Lung (tissue), 12 donors: Measurements from ENCODE around the gene RTBDN. TPM values are rescaled to one million over a fixed set of nuclear protein-coding genes. Genes with fewer than 3 reads are reported as not detected.
A peak's percentile ranks its signal among the peaks of the same experiment; 100 is the strongest.

Experiments
- ATAC-seq: fragments of 200-7000 bp; cut with Tn5 transposase; one replicate; pipeline ENCODE4 v1.9.1; 2020; ENCODE audit warnings: moderate number of reproducible peaks; ENCODE audit not compliant: insufficient read depth, low FRiP score
- DNase-seq, 3 donors: peaks; one replicate each; pipeline ENCODE4 v3.0.0-alpha.2; 2013 to 2017
- H3K27ac ChIP-seq, 2 donors: one replicate each; pipeline ENCODE4 v1.5.1; 2013; ENCODE audit warnings: mild to moderate bottlenecking in 2 of 2, moderate library complexity in 2 of 2, control low read depth in 1 of 2, inconsistent platforms in 1 of 2, low read depth in 1 of 2, low read length in 1 of 2
- H3K27me3 ChIP-seq, 3 donors: one replicate each; pipeline ENCODE4 v1.5.1; 2013; ENCODE audit warnings: low read length in 2 of 3; ENCODE audit not compliant: control insufficient read depth in 3 of 3, insufficient read depth in 3 of 3
- H3K36me3 ChIP-seq, 4 donors: one replicate each; pipeline ENCODE4 v1.5.1; 2013; ENCODE audit warnings: low read length in 4 of 4, mild to moderate bottlenecking in 1 of 4, moderate library complexity in 1 of 4; ENCODE audit not compliant: control insufficient read depth in 4 of 4, insufficient read depth in 4 of 4
- H3K4me1 ChIP-seq, 5 donors: one replicate each; pipeline ENCODE4 v1.5.1; 2013; ENCODE audit warnings: low read length in 5 of 5, mild to moderate bottlenecking in 2 of 5, moderate library complexity in 1 of 5; ENCODE audit not compliant: control insufficient read depth in 5 of 5, insufficient read depth in 5 of 5
- H3K4me3 ChIP-seq: one replicate; pipeline ENCODE4 v1.5.1; 2013; ENCODE audit warnings: mild to moderate bottlenecking, control low read depth, moderate library complexity
- H3K9ac ChIP-seq, 2 donors: one replicate each; pipeline ENCODE4 v1.5.1; 2013; ENCODE audit warnings: low read length in 2 of 2, control low read depth in 1 of 2; ENCODE audit not compliant: insufficient read depth in 1 of 2
- H3K9me3 ChIP-seq, 4 donors: one replicate each; pipeline ENCODE4 v1.5.1; 2013; ENCODE audit warnings: low read length in 3 of 4, mild to moderate bottlenecking in 1 of 4, moderate library complexity in 1 of 4; ENCODE audit not compliant: control insufficient read depth in 4 of 4, insufficient read depth in 3 of 4
- whole genome bisulfite sequencing, 2 donors: extraction: QIAGEN DNeasy Blood & Tissue Kit; methylation state at CpG; one replicate each; pipeline ENCODE4 v1.1.7; 2013; 5-methylcytosine and 5-hydroxymethylcytosine counted together
- polyA plus RNA-seq, 2 donors: library from polyadenylated mRNA; stranded (reverse); fragments of 200-250 nt; gene quantifications; one replicate each; pipeline ENCODE4 v1.2.1, GENCODE V29; 2013
- total RNA-seq, 2 donors: library from RNA; depleted of rRNA in 1 of 2; stranded (reverse); fragments of >200 nt in 1 of 2; gene quantifications; one replicate each; pipeline ENCODE4 v1.2.1, GENCODE V29; 2014 to 2021
- TF ChIP-seq, protein P1 (sequence below): IDR thresholded peaks from 2 replicates; pipeline ENCODE4 v1.5.1; 2012; ENCODE audit warnings: mild to moderate bottlenecking; ENCODE audit errors: control extremely low read depth, extremely low read depth
- donor health status: control.
- donor health status: control.
- donor health status: Bipolar disorder and iron deficiency.
- donor health status: healthy.
- donor health status: DM: yes; HTN: yes; CAD: no.

Gene RTBDN
- total and polyA plus RNA-seq, 4 donors = not detected

DNA sequence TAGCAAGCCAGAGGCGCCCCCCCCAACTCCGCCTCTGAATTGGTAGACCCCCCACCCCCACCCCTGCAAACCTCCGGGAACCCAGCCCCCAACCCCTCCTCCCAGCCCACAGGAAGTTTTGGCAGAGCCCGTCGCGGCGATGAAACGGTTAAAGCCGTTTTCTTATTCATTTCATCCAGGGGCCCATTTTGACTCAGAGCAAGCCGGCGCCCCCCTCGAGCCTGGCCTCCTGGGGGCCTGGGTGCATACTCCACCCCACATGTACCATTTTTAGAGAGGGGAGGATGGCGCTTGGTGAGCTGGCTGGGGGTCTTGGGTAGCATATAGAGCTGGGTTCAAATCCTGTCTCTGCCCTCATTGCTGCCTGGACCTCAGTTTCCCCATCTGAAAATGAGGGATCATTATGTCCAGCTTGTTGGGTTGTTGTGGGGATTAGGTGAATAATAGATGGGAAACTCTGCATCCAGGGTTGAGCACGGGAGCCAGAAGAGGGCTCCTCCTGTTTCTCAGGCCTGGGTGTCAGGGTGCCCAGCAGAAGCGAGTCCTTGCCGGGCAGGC is 51.0 kb downstream of the RTBDN start:
- Histone ChIP-seq H3K36me3 (no peaks in the 10 kb centered on the region), H3K27me3 (no peaks in the 10 kb centered on the region), H3K27ac (peak overlapping the region; percentile 86 to 87), H3K4me3 (no peak overlapping the region), H3K9me3 (no peaks in the 10 kb centered on the region), H3K9ac (no peak overlapping the region), H3K4me1 (peaks cover 0 to 79% (median 44%) of the 10 kb centered on the region in 5 donors)
- DNase-seq (peak; percentile 33 to 63 (median 39)), ATAC-seq (no peak)
- WGBS, 2 donors = 6 to 12% methylated on average over 16 of the region's 16 CpGs
- TF ChIP-seq, protein P1, sequence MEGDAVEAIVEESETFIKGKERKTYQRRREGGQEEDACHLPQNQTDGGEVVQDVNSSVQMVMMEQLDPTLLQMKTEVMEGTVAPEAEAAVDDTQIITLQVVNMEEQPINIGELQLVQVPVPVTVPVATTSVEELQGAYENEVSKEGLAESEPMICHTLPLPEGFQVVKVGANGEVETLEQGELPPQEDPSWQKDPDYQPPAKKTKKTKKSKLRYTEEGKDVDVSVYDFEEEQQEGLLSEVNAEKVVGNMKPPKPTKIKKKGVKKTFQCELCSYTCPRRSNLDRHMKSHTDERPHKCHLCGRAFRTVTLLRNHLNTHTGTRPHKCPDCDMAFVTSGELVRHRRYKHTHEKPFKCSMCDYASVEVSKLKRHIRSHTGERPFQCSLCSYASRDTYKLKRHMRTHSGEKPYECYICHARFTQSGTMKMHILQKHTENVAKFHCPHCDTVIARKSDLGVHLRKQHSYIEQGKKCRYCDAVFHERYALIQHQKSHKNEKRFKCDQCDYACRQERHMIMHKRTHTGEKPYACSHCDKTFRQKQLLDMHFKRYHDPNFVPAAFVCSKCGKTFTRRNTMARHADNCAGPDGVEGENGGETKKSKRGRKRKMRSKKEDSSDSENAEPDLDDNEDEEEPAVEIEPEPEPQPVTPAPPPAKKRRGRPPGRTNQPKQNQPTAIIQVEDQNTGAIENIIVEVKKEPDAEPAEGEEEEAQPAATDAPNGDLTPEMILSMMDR = no peak

DNA sequence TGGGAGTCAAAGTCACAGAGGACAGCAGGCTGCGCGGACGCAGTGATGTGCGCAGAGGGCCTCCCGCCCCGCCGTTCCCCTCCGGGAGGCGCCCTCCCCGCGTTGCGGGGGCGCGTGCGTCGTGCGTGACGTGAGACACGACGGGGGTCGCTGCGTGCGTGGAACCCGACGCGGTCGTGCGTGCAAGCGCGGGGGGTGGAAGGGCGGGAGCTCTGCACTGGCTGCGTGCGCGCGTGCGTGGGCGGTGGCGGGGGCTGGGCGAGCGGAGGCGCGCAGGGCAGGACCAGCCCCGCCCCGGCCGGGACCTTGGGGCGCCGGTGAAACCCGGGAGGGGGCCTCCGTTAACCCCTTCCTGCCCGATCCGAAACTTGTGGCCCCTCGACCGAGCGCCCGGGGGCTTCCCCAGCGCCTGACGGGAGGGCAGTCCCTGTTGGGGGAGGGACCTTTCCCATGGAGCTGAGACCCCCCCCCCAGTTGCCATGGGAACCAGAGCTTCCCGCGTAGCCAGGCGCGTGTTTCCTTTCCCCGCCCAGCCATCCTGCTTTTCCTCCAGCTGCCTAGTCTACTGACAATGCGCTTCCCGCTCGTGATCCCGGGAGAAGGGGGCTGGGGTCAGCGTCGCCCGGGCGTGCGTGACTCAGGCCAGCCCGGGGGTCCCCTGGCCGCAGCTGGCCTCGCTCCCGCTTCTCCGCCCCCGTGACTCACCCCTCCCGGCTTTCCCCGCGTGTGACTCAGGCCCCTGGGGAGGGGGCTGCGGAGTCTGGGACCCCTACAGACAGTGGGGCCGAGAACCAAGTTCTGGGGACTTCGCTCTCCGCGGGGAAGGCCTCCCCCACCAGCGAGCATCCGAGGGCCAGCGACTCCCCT is 51.7 kb downstream of the RTBDN start:
- Histone ChIP-seq H3K27me3 (no peaks in the 10 kb centered on the region), H3K4me1 (peaks cover 0 to 79% (median 42%) of the 10 kb centered on the region in 5 donors), H3K9ac (peak overlapping the region; percentile 39 to 94), H3K36me3 (no peaks in the 10 kb centered on the region), H3K27ac (peak overlapping the region; percentile 86 to 87), H3K4me3 (peak overlapping the region; percentile 40), H3K9me3 (no peaks in the 10 kb centered on the region)
- TF ChIP-seq, protein P1 = no peak
- WGBS, 2 donors = 0 to 1% methylated on average over 64 to 88 of the region's 88 CpGs
- DNase-seq = peak; percentile 90 to 93 (median 92)
- peak; percentile 58 for ATAC-seq

DNA sequence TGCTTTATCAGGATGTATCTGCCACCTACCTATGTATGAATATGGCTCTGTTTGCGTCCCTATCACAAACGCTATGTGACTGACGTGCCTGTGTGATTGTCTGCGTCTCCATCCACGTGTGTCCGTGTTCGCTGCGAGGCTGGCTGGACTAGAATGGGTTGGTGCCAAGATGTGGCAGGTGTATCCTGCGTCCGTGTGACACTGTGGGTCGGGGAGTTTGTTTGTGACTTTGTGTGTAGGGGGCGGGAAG is 52.3 kb downstream of the RTBDN start:
- H3K9me3 ChIP-seq = no peaks in the 10 kb centered on the region
- no peaks in the 10 kb centered on the region for H3K27me3 ChIP-seq
- peak overlapping the region; percentile 86 to 87 for H3K27ac ChIP-seq
- H3K36me3 ChIP-seq = no peaks in the 10 kb centered on the region
- H3K4me1 ChIP-seq = peaks cover 0 to 79% (median 42%) of the 10 kb centered on the region in 5 donors
- DNase-seq = peak in 1 of 3 donors; percentile 62
- H3K4me3 ChIP-seq = peak overlapping the region; percentile 40
- no peak for ATAC-seq
- peak overlapping the region; percentile 39 to 94 for H3K9ac ChIP-seq
- 0 to 2% methylated on average over 12 of the region's 12 CpGs for WGBS, 2 donors
- TF ChIP-seq, protein P1 = no peak
